ENCODE results near the gene PACSIN3. TPM values are rescaled to one million over a fixed set of nuclear protein-coding genes. Genes with fewer than 3 reads are reported as not detected.
A peak's percentile ranks its signal among the peaks of the same experiment; 100 is the strongest.

Gene PACSIN3
- total RNA-seq, 1 experiment from 2014 or later, result 67.0 TPM

- intact Hi-C loops (cut with micrococcal nuclease), result no loop called here
- Mint-ChIP-seq H3K4me3 (ENCODE audit: unreplicated experiment) (no peak overlapping the region), H3K36me3 (ENCODE audit: insufficient read depth, unreplicated experiment) (peaks cover 56% of the 10 kb centered on the region), H3K27ac (ENCODE audit: low read depth, unreplicated experiment) (no peak overlapping the region), H3K27me3 (ENCODE audit: insufficient read depth, unreplicated experiment) (no peaks in the 10 kb centered on the region), H3K4me1 (ENCODE audit: insufficient read depth, unreplicated experiment) (no peaks in the 10 kb centered on the region), H3K9me3 (ENCODE audit: unreplicated experiment) (no peaks in the 10 kb centered on the region)
- CTCF ChIA-PET, result interaction anchor here (2.8 to 5.0 kb wide), 2 partner anchors 11 to 273 kb away, joined by 17 to 38 read pairs; no protein-coding TSS in a partner anchor
- no peak for TF ChIP-seq CTCF (IDR thresholded peaks at IDR 0.05; ENCODE audit: unreplicated experiment)
- POLR2A ChIA-PET, result no interaction called here
- no peak for DNase-seq (ENCODE audit: unreplicated experiment)
- BruUV-seq (replicated peaks), result TSS peak; percentile 12
These were observed 21.9 kb downstream of the PACSIN3 start for GRCh38 chr11:47164321-47164720.

GRCh38 chr11:47163898-47164297, 22.3 kb downstream of the PACSIN3 start:
- H3K4me3 Mint-ChIP-seq (ENCODE audit: unreplicated experiment), result no peak overlapping the region
- intact Hi-C loops (cut with micrococcal nuclease), result no loop called here
- CTCF ChIA-PET, result interaction anchor here (1.2 to 5.0 kb wide), 4 partner anchors 8 to 276 kb away, joined by 5 to 38 read pairs (median 12); no protein-coding TSS in a partner anchor
- DNase-seq (ENCODE audit: unreplicated experiment), result no peak
- no peaks in the 10 kb centered on the region for H3K4me1 Mint-ChIP-seq (ENCODE audit: insufficient read depth, unreplicated experiment)
- no TSS peak for BruUV-seq (replicated peaks)
- no peaks in the 10 kb centered on the region for H3K9me3 Mint-ChIP-seq (ENCODE audit: unreplicated experiment)
- POLR2A ChIA-PET, result interaction anchor here (0.6 to 1.8 kb wide), 3 partner anchors 9 to 98 kb away, joined by 3 to 6 read pairs (median 5); no protein-coding TSS in a partner anchor
- no peaks in the 10 kb centered on the region for H3K27me3 Mint-ChIP-seq (ENCODE audit: insufficient read depth, unreplicated experiment)
- no peak overlapping the region for H3K27ac Mint-ChIP-seq (ENCODE audit: low read depth, unreplicated experiment)
- peaks cover 55% of the 10 kb centered on the region for H3K36me3 Mint-ChIP-seq (ENCODE audit: insufficient read depth, unreplicated experiment)
- no peak for TF ChIP-seq CTCF (IDR thresholded peaks at IDR 0.05; ENCODE audit: unreplicated experiment)

- Mint-ChIP-seq H3K4me3 (ENCODE audit: unreplicated experiment) (no peak overlapping the region), H3K27me3 (ENCODE audit: insufficient read depth, unreplicated experiment) (no peaks in the 10 kb centered on the region), H3K36me3 (ENCODE audit: insufficient read depth, unreplicated experiment) (peaks cover 56% of the 10 kb centered on the region), H3K27ac (ENCODE audit: low read depth, unreplicated experiment) (no peak overlapping the region), H3K9me3 (ENCODE audit: unreplicated experiment) (no peaks in the 10 kb centered on the region), H3K4me1 (ENCODE audit: insufficient read depth, unreplicated experiment) (no peaks in the 10 kb centered on the region)
- POLR2A ChIA-PET, result interaction anchor here (0.6 to 1.8 kb wide), 8 partner anchors 8 to 246 kb away, joined by 3 to 8 read pairs (median 4); no protein-coding TSS in a partner anchor
- CTCF ChIA-PET, result interaction anchor here (0.5 to 5.0 kb wide), 14 partner anchors 9 to 820 kb away, joined by 3 to 38 read pairs (median 5); no protein-coding TSS in a partner anchor
- intact Hi-C loops (cut with micrococcal nuclease), result no loop called here
- no peak for DNase-seq (ENCODE audit: unreplicated experiment)
- no peak for TF ChIP-seq CTCF (IDR thresholded peaks at IDR 0.05; ENCODE audit: unreplicated experiment)
- no TSS peak for BruUV-seq (replicated peaks)
These were observed 23.0 kb downstream of the PACSIN3 start for GRCh38 chr11:47163193-47163592.

- Mint-ChIP-seq H3K4me1 (ENCODE audit: insufficient read depth, unreplicated experiment) (no peaks in the 10 kb centered on the region), H3K27me3 (ENCODE audit: insufficient read depth, unreplicated experiment) (no peaks in the 10 kb centered on the region), H3K36me3 (ENCODE audit: insufficient read depth, unreplicated experiment) (peaks cover 48% of the 10 kb centered on the region), H3K4me3 (ENCODE audit: unreplicated experiment) (no peak overlapping the region), H3K27ac (ENCODE audit: low read depth, unreplicated experiment) (no peak overlapping the region), H3K9me3 (ENCODE audit: unreplicated experiment) (no peaks in the 10 kb centered on the region)
- no peak for TF ChIP-seq CTCF (IDR thresholded peaks at IDR 0.05; ENCODE audit: unreplicated experiment)
- CTCF ChIA-PET, result interaction anchor here (0.5 to 5.0 kb wide), 20 partner anchors 9 to 821 kb away, joined by 3 to 38 read pairs (median 4); no protein-coding TSS in a partner anchor
- POLR2A ChIA-PET, result interaction anchor here (0.6 to 1.8 kb wide), 8 partner anchors 8 to 569 kb away, joined by 3 to 8 read pairs (median 4); partner anchors contain the start of genes AMBRA1 and ARFGAP2
- no peak for DNase-seq (ENCODE audit: unreplicated experiment)
- intact Hi-C loops (cut with micrococcal nuclease), result no loop called here
- BruUV-seq (replicated peaks), result no TSS peak
These were observed 23.8 kb downstream of the PACSIN3 start for GRCh38 chr11:47162426-47162825.

All from MCF 10A (cell line).